Omental fat pad (tissue), 4 donors: ENCODE measurements around the gene CBFB. TPM values are rescaled to one million over a fixed set of nuclear protein-coding genes. Genes with fewer than 3 reads are reported as not detected.

ENCODE experiments used
- ATAC-seq: fragments of 150-250 bp; one replicate; pipeline ENCODE4 v1.9.1; 2016; ENCODE audit warnings: mild to moderate bottlenecking, moderate library complexity; ENCODE audit not compliant: low FRiP score
- DNase-seq: peaks from one replicate; pipeline ENCODE4 v3.0.0-alpha.2; 2019; ENCODE audit warnings: low spot score
- CTCF ChIP-seq, 3 donors: fragments of 450-650 bp; IDR thresholded peaks; one replicate each; pipeline ENCODE4 v1.5.1; 2016 to 2017; ENCODE audit warnings: antibody characterized with exemption in 3 of 3, mild to moderate bottlenecking in 3 of 3, moderate library complexity in 2 of 3
- total RNA-seq, 4 donors: library from RNA; depleted of rRNA; stranded (reverse); fragments of >200 nt; gene quantifications; one replicate each; pipeline ENCODE4 v1.1.0, GENCODE V29; 2016

The CBFB gene
- total RNA-seq, 4 donors from 2014 or later, result 30.3 to 77.6 (median 35.4) TPM

- DNase-seq, result no peak
- no peak for TF ChIP-seq CTCF (IDR thresholded peaks at IDR 0.05)
- peak; percentile 88 for ATAC-seq
These were observed 32.5 kb upstream of the CBFB start for GRCh38 chr16:66996324-66996982.

- TF ChIP-seq CTCF (IDR thresholded peaks at IDR 0.05), result no peak
- DNase-seq (no peak), ATAC-seq (peak; percentile 6)
These were observed 32.0 kb upstream of the CBFB start for GRCh38 chr16:66996983-66997358.

- ATAC-seq, result peak; percentile 25
- TF ChIP-seq CTCF (IDR thresholded peaks at IDR 0.05), result no peak
- no peak for DNase-seq
These were observed 28.3 kb upstream of the CBFB start for GRCh38 chr16:67000384-67001351.

GRCh38 chr16:67001726-67002125 is 27.2 kb upstream of the CBFB start:
- TF ChIP-seq CTCF (IDR thresholded peaks at IDR 0.05), result no peak
- no peak for ATAC-seq
- no peak for DNase-seq

- no peak for ATAC-seq
- no peak for TF ChIP-seq CTCF (IDR thresholded peaks at IDR 0.05)
- DNase-seq, result no peak
These were observed 21.9 kb upstream of the CBFB start for GRCh38 chr16:67006930-67007658.

GRCh38 chr16:67009158-67009557 is 19.8 kb upstream of the CBFB start:
- DNase-seq (no peak), ATAC-seq (no peak)
- no peak for TF ChIP-seq CTCF (IDR thresholded peaks at IDR 0.05)
